SK-N-SH treated with all-trans-retinoic acid at 6 μM for 48 hours (cell line): ENCODE results near the gene ZBTB39.
"Not testable (repeated sequence)": the region's sequence is repeated elsewhere in the genome, so short reads cannot be mapped to it uniquely, and the experiment has no call there.

Experiments used
- CSDC2 ChIP-seq: fragments of 250-450 bp; sonication (Bioruptor Pico); IDR thresholded peaks from 2 replicates; pipeline ENCODE4 v1.5.0; 2020; ENCODE audit warnings: mild to moderate bottlenecking, moderate library complexity
- ESRRG ChIP-seq: fragments of 250-450 bp; sonication (Bioruptor Pico); IDR thresholded peaks from 2 replicates; pipeline ENCODE4 v1.6.1; 2021; ENCODE audit warnings: mild to moderate bottlenecking
- SNAI2 ChIP-seq: fragments of 250-450 bp; sonication (Bioruptor Pico); IDR thresholded peaks from 2 replicates; pipeline ENCODE4 v1.5.0; 2020; ENCODE audit warnings: mild to moderate bottlenecking, moderate library complexity
- ZFP3 ChIP-seq: fragments of 250-450 bp; sonication (Bioruptor Pico); IDR thresholded peaks from 2 replicates; pipeline ENCODE4 v1.5.0; 2020; ENCODE audit warnings: mild to moderate bottlenecking, moderate library complexity
- ZNF565 ChIP-seq: fragments of 450-650 bp; formaldehyde crosslinking; conservative IDR thresholded peaks from 2 replicates; pipeline ENCODE4 v1.5.0; 2020; ENCODE audit warnings: low read depth, mild to moderate bottlenecking, moderate library complexity
- ZNF70 ChIP-seq: fragments of 450-650 bp; formaldehyde crosslinking; IDR thresholded peaks from 2 replicates; pipeline ENCODE4 v1.5.0; 2020; ENCODE audit warnings: mild to moderate bottlenecking, moderate library complexity

GRCh38 chr12:57018353-57018752 is 12.0 kb upstream of the ZBTB39 start:
- not testable (repeated sequence) for TF ChIP-seq SNAI2; ZFP3 (CRISPR knock-in tag); ZNF70 (CRISPR knock-in tag); ESRRG (CRISPR knock-in tag); ZNF565 (CRISPR knock-in tag); CSDC2 (CRISPR knock-in tag)
